Endothelial cell of hepatic sinusoid (primary cell): Measurements from ENCODE around the gene TATDN3.
"Not testable (repeated sequence)": the region's sequence is repeated elsewhere in the genome, so short reads cannot be mapped to it uniquely, and the experiment has no call there.

Experiments used
- in situ Hi-C: cut with HindIII; loops from 2 replicates; pipeline ENCODE4 v1.10.0; 2017; ENCODE audit warnings: low sequenced_read_pairs

The TATDN3 gene

GRCh38 chr1:212827171-212827776 is 35.6 kb downstream of the TATDN3 start:
- in situ Hi-C loops = no loop called here

- in situ Hi-C loops = no loop called here
Observed at GRCh38 chr1:212827831-212828278, 36.2 kb downstream of the TATDN3 start.

GRCh38 chr1:212828395-212828794 is 36.7 kb downstream of the TATDN3 start:
- in situ Hi-C loops = no loop called here

- in situ Hi-C loops = loop anchor here (5.0 kb wide), 2 partner anchors 51 to 59 kb away; no protein-coding TSS in a partner anchor
Observed at GRCh38 chr1:212833211-212834207, 41.8 kb downstream of the TATDN3 start.

- in situ Hi-C loops = no loop called here
Observed at GRCh38 chr1:212838145-212838544, 46.5 kb downstream of the TATDN3 start.

- in situ Hi-C loops = not testable (repeated sequence)
Observed at GRCh38 chr1:212844521-212844920, 52.8 kb downstream of the TATDN3 start.

- in situ Hi-C loops = no loop called here
Observed at GRCh38 chr1:212847549-212847948, 55.9 kb downstream of the TATDN3 start, which contains the start of gene SPATA45. SPATA45 (minus strand) TSS chr1:212847649; CDS start chr1:212836149, 11,500 bp downstream.

GRCh38 chr1:212852105-212852688 is 60.5 kb downstream of the TATDN3 start:
- in situ Hi-C loops = no loop called here

GRCh38 chr1:212853658-212854057 is 62.0 kb downstream of the TATDN3 start:
- in situ Hi-C loops = no loop called here

- in situ Hi-C loops = no loop called here
Observed at GRCh38 chr1:212856755-212857154, 65.1 kb downstream of the TATDN3 start.

GRCh38 chr1:212857992-212858460 is 66.3 kb downstream of the TATDN3 start, which contains the start of gene FLVCR1:
FLVCR1 (plus strand) TSS chr1:212858275; CDS start chr1:212858453, 178 bp downstream.
- in situ Hi-C loops = no loop called here

- in situ Hi-C loops = no loop called here
Observed at GRCh38 chr1:212858461-212859265, 67.0 kb downstream of the TATDN3 start.

GRCh38 chr1:212860713-212861581 is 69.3 kb downstream of the TATDN3 start:
- in situ Hi-C loops = no loop called here

GRCh38 chr1:212862111-212862690 is 70.5 kb downstream of the TATDN3 start:
- in situ Hi-C loops = no loop called here

- in situ Hi-C loops = not testable (repeated sequence)
Observed at GRCh38 chr1:212863345-212863744, 71.7 kb downstream of the TATDN3 start.

GRCh38 chr1:212864201-212864600 is 72.5 kb downstream of the TATDN3 start:
- in situ Hi-C loops = no loop called here
